HepG2 (cell line): Measurements from ENCODE around the gene TMEM95. TPM values are rescaled to one million over a fixed set of nuclear protein-coding genes. Genes with fewer than 3 reads are reported as not detected.

Experiments
- ATAC-seq: fragments of 200-7000 bp; cut with Tn5 transposase; 3 replicates; pipeline ENCODE4 v1.9.1; 2020; ENCODE audit warnings: mild to moderate bottlenecking, moderate library complexity
- BruUV-seq: library from RNA; stranded (reverse); fragments of 400-500 nt; replicated peaks from 2 replicates; lab custom pipeline; 2021; lab: Mats Ljungman, UMichigan
- CTCF ChIA-PET: fragments of 300-600 bp; formaldehyde crosslinking; extraction: SDS; loops from one replicate; lab custom pipeline; 2021; ENCODE audit warnings: low total read pairs, inconsistent platforms, low intra/inter-chr PET ratio; lab: Yijun Ruan, JAX
- POLR2A ChIA-PET: fragments of 350-600 bp; sonication (Branson Sonifier 250); formaldehyde crosslinking; loops from one replicate; lab custom pipeline; 2020; ENCODE audit warnings: antibody characterized with exemption, inconsistent platforms; lab: Yijun Ruan, JAX
- DNase-seq: peaks from one replicate; pipeline ENCODE4 v3.0.0-alpha.2; 2015; ENCODE audit warnings: low spot score
- FAIRE-seq: peaks from 3 replicates; lab custom pipeline; 2011; peaks lifted over from hg19 to GRCh38; lab: Jason Lieb, UNC
- H2AFZ ChIP-seq: one replicate; pipeline ENCODE4 v1.6.1; 2011; ENCODE audit warnings: low read length, inconsistent platforms
- H3K27ac ChIP-seq: fragments of 300-600 bp; 3 replicates; pipeline ENCODE4 v1.8.0; 2011; ENCODE audit warnings: mixed run types, mild to moderate bottlenecking, mixed read lengths, low read length, inconsistent platforms; ENCODE audit not compliant: insufficient read depth; ENCODE audit errors: extremely low read length
- H3K27me3 ChIP-seq, 2 experiments: fragments of 200-600 bp in 1 of 2; 2 replicates in 1 of 2; 3 replicates in 1 of 2; pipeline versions ENCODE4 v1.6.0 to v1.8.0; 2011; ENCODE audit warnings: low read length in 2 of 2, mild to moderate bottlenecking in 2 of 2, moderate library complexity in 2 of 2, inconsistent platforms in 1 of 2; ENCODE audit not compliant: insufficient read depth in 2 of 2, control insufficient read depth in 1 of 2
- H3K36me3 ChIP-seq, 2 experiments: fragments of 200-600 bp in 1 of 2; replicated peaks in 1 of 2; 2 replicates in 1 of 2; 3 replicates in 1 of 2; pipeline versions ENCODE4 v1.5.1 to v1.8.0; 2011; ENCODE audit warnings: low read length in 2 of 2, inconsistent platforms in 1 of 2; ENCODE audit not compliant: insufficient read depth in 2 of 2, control insufficient read depth in 1 of 2
- H3K4me1 ChIP-seq: 2 replicates; pipeline ENCODE4 v1.5.1; 2012; ENCODE audit warnings: low read length, inconsistent platforms; ENCODE audit not compliant: insufficient read depth
- H3K4me2 ChIP-seq: 2 replicates; pipeline ENCODE4 v1.6.0; 2011; ENCODE audit warnings: low read depth, low read length, inconsistent platforms
- H3K4me3 ChIP-seq, 3 experiments: fragments of 200-600 bp in 1 of 3; sonication (generic), shearing (Covaris generic) in 1 of 3; replicated peaks in 1 of 3; 2 replicates each; pipeline ENCODE4 v1.5.1; 2011 to 2016; ENCODE audit warnings: low read length in 3 of 3, inconsistent platforms in 2 of 3, low read depth in 2 of 3, mild to moderate bottlenecking in 2 of 3, control low read depth in 1 of 3, mixed read lengths in 1 of 3; ENCODE audit not compliant: insufficient read depth in 1 of 3
- H3K79me2 ChIP-seq: one replicate; pipeline ENCODE4 v1.6.1; 2011; ENCODE audit warnings: low read length, inconsistent platforms; ENCODE audit not compliant: insufficient read depth
- H3K9ac ChIP-seq: 2 replicates; pipeline ENCODE4 v1.6.0; 2011; ENCODE audit warnings: mild to moderate bottlenecking, low read depth, low read length, inconsistent platforms; ENCODE audit not compliant: insufficient read depth
- H3K9me3 ChIP-seq: 2 replicates; pipeline ENCODE4 v1.5.1; 2012; ENCODE audit warnings: mild to moderate bottlenecking, low read length
- H4K20me1 ChIP-seq: 2 replicates; pipeline ENCODE4 v1.6.0; 2011; ENCODE audit warnings: inconsistent platforms, mild to moderate bottlenecking, low read length, moderate library complexity; ENCODE audit not compliant: insufficient read depth
- BATF2 ChIP-seq: sonication (generic); formaldehyde crosslinking; IDR thresholded peaks from 2 replicates; pipeline ENCODE4 v1.8.0; 2022; ENCODE audit warnings: mild to moderate bottlenecking, missing genetic modification reagents, moderate library complexity
- KDM6A ChIP-seq: IDR thresholded peaks from 2 replicates; pipeline ENCODE4 v1.6.1; 2016; ENCODE audit warnings: low read depth
- LBX2 ChIP-seq: sonication (generic); formaldehyde crosslinking; IDR thresholded peaks from 2 replicates; pipeline ENCODE4 v1.5.0; 2020; ENCODE audit warnings: missing genetic modification reagents, mild to moderate bottlenecking, borderline replicate concordance
- MEIS2 ChIP-seq: sonication (generic); formaldehyde crosslinking; IDR thresholded peaks from 2 replicates; pipeline ENCODE4 v1.9.0; 2021; ENCODE audit warnings: mild to moderate bottlenecking, missing genetic modification reagents
- MXD3 ChIP-seq: IDR thresholded peaks from 2 replicates; pipeline ENCODE4 v1.6.1; 2016; ENCODE audit warnings: mild to moderate bottlenecking, missing biosample characterization, missing genetic modification reagents
- PHF20 ChIP-seq: sonication (generic); formaldehyde crosslinking; IDR thresholded peaks from 2 replicates; pipeline ENCODE4 v1.5.0; 2020; ENCODE audit warnings: mild to moderate bottlenecking, missing genetic modification reagents
- RBM39 ChIP-seq: fragments of 200-400 bp; formaldehyde crosslinking; IDR thresholded peaks from one replicate; pipeline ENCODE4 v1.6.1; 2018; ENCODE audit warnings: antibody characterized with exemption, mild to moderate bottlenecking, low read depth, low read length; ENCODE audit not compliant: poor library complexity, severe bottlenecking
- TFDP1 ChIP-seq: IDR thresholded peaks from 2 replicates; pipeline ENCODE4 v1.6.1; 2016; ENCODE audit warnings: missing compliant biosample characterization, missing genetic modification reagents, borderline replicate concordance
- UBTF ChIP-seq: sonication (generic); formaldehyde crosslinking; IDR thresholded peaks from 2 replicates; pipeline ENCODE4 v1.4.0; 2020; ENCODE audit warnings: mild to moderate bottlenecking, missing genetic modification reagents
- ZNF274 ChIP-seq: sonication (generic); formaldehyde crosslinking; IDR thresholded peaks from 2 replicates; pipeline ENCODE4 v1.5.1; 2020; ENCODE audit warnings: mild to moderate bottlenecking, missing genetic modification reagents
- ZNF543 ChIP-seq: sonication (generic); formaldehyde crosslinking; IDR thresholded peaks from 2 replicates; pipeline ENCODE4 v1.4.0; 2020; ENCODE audit warnings: mild to moderate bottlenecking, missing genetic modification reagents
- ZNF574 ChIP-seq: sonication (generic); formaldehyde crosslinking; IDR thresholded peaks from 2 replicates; pipeline ENCODE4 v1.4.0; 2020; ENCODE audit warnings: missing genetic modification reagents
- ZNF619 ChIP-seq: sonication (generic); formaldehyde crosslinking; IDR thresholded peaks from 2 replicates; pipeline ENCODE4 v1.4.0; 2020; ENCODE audit warnings: mild to moderate bottlenecking, missing genetic modification reagents
- WGBS: methylation state at CpG from one replicate; pipeline ENCODE4 v1.1.6; 2017; ENCODE audit warnings: low lambda C conversion rate; 5-methylcytosine and 5-hydroxymethylcytosine counted together
- in situ Hi-C: cut with HindIII; loops from 2 replicates; pipeline ENCODE4 v1.10.0; 2017; ENCODE audit warnings: low pct_unique_long_range_greater_than_20kb; ENCODE audit not compliant: extremely low pct_ligation_motif_present
- intact Hi-C: fragments of 100-400 bp; cut with micrococcal nuclease; formaldehyde crosslinking; loops from one replicate; pipeline ENCODE4 v1.10.0; 2022; ENCODE audit not compliant: unreplicated experiment
- polyA plus RNA-seq, 8 experiments: library from polyadenylated mRNA; depleted of rRNA in 3 of 8; stranded (reverse) in 7 of 8; unstranded in 1 of 8; fragments of >200 nt; fragmentation: Illumina TruSeq in 4 of 8; extraction: Trizol in 4 of 8; gene quantifications; 2 replicates each; pipeline versions ENCODE4 v1.2.1 to v1.2.3, GENCODE V29; 2011 to 2016; ENCODE audit warnings: low read depth in 4 of 8, missing spikeins in 1 of 8, mixed read lengths in 1 of 8; ENCODE audit not compliant: insufficient read depth in 1 of 8
- total RNA-seq, 5 experiments: library from RNA; depleted of rRNA; stranded (reverse); fragments of >200 nt; fragmentation: Illumina TruSeq; extraction: Trizol; gene quantifications; 2 replicates each; pipeline ENCODE4 v1.2.3, GENCODE V29; 2016; ENCODE audit warnings: low read depth in 1 of 5

The TMEM95 gene
- total and polyA plus RNA-seq, 2 of the 13 experiments (the other 11 are each of a cell fraction or from before 2014, with no cell fraction given), result not detected

GRCh38 chr17:7403727-7403976 is 48.7 kb downstream of the TMEM95 start (continued):
- TF ChIP-seq UBTF (CRISPR knock-in tag) (peak; percentile 66; the same call in 1 of the 2 replicates), PHF20 (CRISPR knock-in tag) (peak; percentile 50; the same call in 1 of the 2 replicates), ZNF543 (CRISPR knock-in tag) (0 out of 2 replicates have a peak, but pooled peaks have one; percentile 52), MXD3 (CRISPR knock-in tag) (no peak), ZNF274 (CRISPR knock-in tag) (0 out of 2 replicates have a peak, but pooled peaks have one; percentile 28)
- TF ChIP-seq, all 625 proteins: peak for 21

GRCh38 chr17:7403977-7404736 is 49.2 kb downstream of the TMEM95 start, which contains the start of gene TMEM256:
Gene TMEM256, minus strand, starts transcription at chr17:7404097. Its CDS starts 13 bp downstream, at chr17:7404084.
- FAIRE-seq, result peak; percentile 97
- H2AFZ ChIP-seq, result no peak within 1 kb of the TSS
- 2% methylated on average over 22 of the region's 49 CpGs for WGBS
- no peak for TF ChIP-seq KDM6A (CRISPR knock-in tag)
- TF ChIP-seq BATF2 (CRISPR knock-in tag), result no peak
- TF ChIP-seq LBX2, result no peak
- TF ChIP-seq MEIS2 (CRISPR knock-in tag), result peak; percentile 54; the same call in 1 of the 2 replicates
- peak; percentile 77 for TF ChIP-seq RBM39
- TF ChIP-seq ZNF619 (CRISPR knock-in tag), result no peak
- peak; percentile 41; the same call in 1 of the 2 replicates for TF ChIP-seq ZNF574
- TF ChIP-seq TFDP1 (CRISPR knock-in tag), result peak; percentile 52; the same call in 1 of the 2 replicates

More at GRCh38 chr17:7403977-7404736, 49.2 kb downstream of the TMEM95 start, which contains the start of gene TMEM256:
- H3K4me1 ChIP-seq, result peaks cover 18% of the 10 kb centered on the region
- no peaks in the 10 kb centered on the region for H3K36me3 ChIP-seq
- in situ Hi-C loops, result no loop called here
- CTCF ChIA-PET, result no interaction called here
- H3K27me3 ChIP-seq, result no peaks in the 10 kb centered on the region; a peak in 2 of 5 replicates
- ATAC-seq, result peak; percentile 95
- H3K4me3 ChIP-seq, result peak within 1 kb of the TSS; percentile 76 to 95 (median 80)
- H3K9ac ChIP-seq, result peak within 1 kb of the TSS; percentile 90
- POLR2A ChIA-PET, result interaction anchor here (0.6 to 3.3 kb wide), 50 partner anchors 8 to 978 kb away, joined by 3 to 76 read pairs (median 4); partner anchors contain the start of genes ASGR2, CD68, CHRNB1 and DVL2
- no peaks in the 10 kb centered on the region for H3K9me3 ChIP-seq
- no peaks in the 10 kb centered on the region for H4K20me1 ChIP-seq
- DNase-seq, result peak; percentile 98
- H3K79me2 ChIP-seq, result peaks cover 4% of the 10 kb centered on the region
- H3K4me2 ChIP-seq, result peak within 1 kb of the TSS; percentile 100
- intact Hi-C loops, result loop anchor here (1.0 to 5.0 kb wide), 3 partner anchors 31 to 78 kb away; partner anchors contain the start of genes POLR2A, SLC35G6, TMEM102 and TMEM95
- BruUV-seq, result no TSS peak
- H3K27ac ChIP-seq, result peak within 1 kb of the TSS; percentile 99
